AG10803 (cell line): Measurements from ENCODE around the gene RNF212B.

Experiments
- DNase-seq: peaks from one replicate; pipeline ENCODE4 v3.0.0; 2010; ENCODE audit warnings: low read depth
- H3K4me3 ChIP-seq: 2 replicates; pipeline ENCODE4 v1.5.1; 2011; ENCODE audit warnings: mild to moderate bottlenecking, low read length, control low read depth
- TF ChIP-seq, protein P1 (sequence below): conservative IDR thresholded peaks from 2 replicates; pipeline ENCODE4 v1.5.1; 2011; ENCODE audit warnings: mild to moderate bottlenecking, low read length, control low read depth, inconsistent platforms

Gene RNF212B

DNA sequence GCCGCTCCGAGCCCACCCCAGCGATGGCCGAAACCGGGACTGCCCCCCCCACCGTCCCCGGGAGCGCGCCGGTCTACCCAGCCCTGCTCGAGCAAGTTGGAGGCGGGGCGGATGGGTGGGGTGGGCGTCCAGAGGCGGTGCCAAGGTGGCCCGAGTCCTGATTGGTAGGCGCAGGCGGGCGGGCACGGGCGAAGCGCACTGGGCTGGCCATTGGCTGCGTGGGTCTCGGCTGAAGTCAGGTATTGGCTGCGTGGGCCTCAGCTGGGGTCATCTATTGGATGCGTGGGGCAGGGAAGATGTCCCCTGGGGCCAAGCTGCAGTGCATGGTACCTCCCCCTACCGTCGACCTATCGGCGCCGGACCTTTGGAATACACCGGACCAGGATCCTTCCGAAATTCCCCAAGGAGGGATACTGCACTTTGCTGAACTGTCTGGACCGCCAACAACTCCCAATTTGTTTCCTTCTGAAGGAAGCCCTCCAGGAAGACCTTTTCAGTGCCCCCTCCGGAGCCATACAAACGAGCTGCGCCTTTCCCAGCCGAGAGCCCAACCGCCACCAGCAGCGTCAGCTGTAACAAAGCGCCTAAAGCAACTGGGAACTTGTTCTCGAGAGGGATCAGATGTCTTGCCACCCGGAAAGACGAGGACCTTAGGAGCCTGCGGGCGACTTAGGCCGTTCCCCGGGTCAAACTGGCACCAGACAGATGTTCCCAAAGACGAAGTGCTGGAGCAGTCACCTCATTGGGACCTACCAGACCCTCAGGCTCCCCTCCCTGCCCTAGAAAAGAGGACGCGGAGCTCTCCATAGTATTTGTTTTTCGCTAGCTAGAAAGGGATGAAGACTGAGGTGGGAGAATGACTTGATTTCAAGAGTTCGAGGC is 48.5 kb downstream of the RNF212B start, which contains the start of gene HOMEZ:
Gene HOMEZ, minus strand, starts transcription at position 113 of the 882 bp plus-strand sequence. CDS start 180 bp downstream, outside the sequence.
- peak; percentile 99 for DNase-seq
- TF ChIP-seq, protein P1, sequence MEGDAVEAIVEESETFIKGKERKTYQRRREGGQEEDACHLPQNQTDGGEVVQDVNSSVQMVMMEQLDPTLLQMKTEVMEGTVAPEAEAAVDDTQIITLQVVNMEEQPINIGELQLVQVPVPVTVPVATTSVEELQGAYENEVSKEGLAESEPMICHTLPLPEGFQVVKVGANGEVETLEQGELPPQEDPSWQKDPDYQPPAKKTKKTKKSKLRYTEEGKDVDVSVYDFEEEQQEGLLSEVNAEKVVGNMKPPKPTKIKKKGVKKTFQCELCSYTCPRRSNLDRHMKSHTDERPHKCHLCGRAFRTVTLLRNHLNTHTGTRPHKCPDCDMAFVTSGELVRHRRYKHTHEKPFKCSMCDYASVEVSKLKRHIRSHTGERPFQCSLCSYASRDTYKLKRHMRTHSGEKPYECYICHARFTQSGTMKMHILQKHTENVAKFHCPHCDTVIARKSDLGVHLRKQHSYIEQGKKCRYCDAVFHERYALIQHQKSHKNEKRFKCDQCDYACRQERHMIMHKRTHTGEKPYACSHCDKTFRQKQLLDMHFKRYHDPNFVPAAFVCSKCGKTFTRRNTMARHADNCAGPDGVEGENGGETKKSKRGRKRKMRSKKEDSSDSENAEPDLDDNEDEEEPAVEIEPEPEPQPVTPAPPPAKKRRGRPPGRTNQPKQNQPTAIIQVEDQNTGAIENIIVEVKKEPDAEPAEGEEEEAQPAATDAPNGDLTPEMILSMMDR, result peak; percentile 20; the same call in 1 of the 2 replicates
- peak within 1 kb of the TSS; percentile 85 for H3K4me3 ChIP-seq

DNA sequence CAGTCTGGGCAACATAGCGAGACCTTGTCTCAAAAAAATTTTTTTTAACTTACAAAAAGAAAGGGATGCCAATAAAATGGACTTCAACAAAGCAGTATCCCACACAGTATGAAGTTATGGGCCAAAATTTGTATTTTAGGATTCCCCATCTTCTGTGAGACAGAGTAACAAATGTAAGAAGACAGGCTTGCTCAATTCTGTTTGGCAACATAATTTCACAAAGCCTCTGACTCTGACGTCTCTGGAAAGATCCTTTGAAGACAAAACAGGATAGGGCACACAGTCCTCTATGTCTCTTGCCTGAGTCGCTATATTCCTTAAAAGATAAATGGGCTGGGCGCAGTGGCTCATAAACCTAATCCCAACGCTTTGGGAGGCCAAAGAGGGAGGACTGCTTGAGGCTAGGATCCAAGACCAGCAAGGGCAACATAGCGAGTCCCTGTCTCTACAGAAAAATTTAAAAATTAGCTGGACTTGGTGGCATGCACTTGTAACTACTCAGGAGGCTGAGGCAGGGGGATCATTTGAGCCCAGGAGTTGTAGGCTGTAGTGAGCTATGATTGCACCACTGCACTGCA is 49.3 kb downstream of the RNF212B start:
- peak overlapping the region; percentile 66 for H3K4me3 ChIP-seq
- TF ChIP-seq, protein P1, result no peak
- DNase-seq, result peak; percentile 29

DNA sequence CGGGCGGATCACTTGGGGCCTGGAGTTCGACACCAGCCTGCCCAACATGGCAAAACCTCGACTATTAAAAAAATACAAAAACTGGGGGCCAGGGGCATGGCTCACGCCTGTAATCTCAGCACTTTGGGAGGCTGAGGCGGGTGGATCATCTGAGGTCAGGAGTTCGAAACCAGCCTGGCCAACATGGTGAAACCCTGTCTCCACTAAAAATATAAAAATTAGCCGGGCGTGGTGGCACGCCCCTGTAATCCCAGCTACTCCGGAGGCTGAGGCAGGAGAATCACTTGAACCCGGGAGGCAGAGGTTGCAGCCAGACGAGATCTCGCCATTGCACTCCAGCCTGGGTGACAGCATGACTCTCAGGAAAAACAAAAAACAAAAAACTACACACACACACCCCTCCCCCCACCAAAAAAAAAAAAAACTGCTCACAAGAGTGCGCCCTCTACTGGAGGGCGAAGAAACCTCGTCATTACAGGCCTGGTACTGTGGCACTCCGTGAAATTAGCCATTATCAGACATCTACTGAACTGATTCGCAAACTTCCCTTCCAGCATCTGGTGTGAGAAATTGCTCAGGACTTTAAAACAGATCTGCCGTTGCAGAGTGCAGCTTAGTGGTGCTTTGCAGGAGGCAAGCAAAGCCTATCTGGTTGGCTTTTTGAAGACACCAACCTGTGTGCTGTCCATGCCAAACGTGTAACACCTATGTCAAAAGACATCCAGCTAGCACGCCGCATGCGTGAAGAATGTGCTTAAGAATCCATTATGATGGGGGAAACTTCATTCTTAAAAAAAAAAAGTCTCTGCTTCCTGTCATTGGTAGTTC is 57.2 kb downstream of the RNF212B start:
- no peak overlapping the region for H3K4me3 ChIP-seq
- TF ChIP-seq, protein P1, result peak; percentile 84
- peak; percentile 55 for DNase-seq

DNA sequence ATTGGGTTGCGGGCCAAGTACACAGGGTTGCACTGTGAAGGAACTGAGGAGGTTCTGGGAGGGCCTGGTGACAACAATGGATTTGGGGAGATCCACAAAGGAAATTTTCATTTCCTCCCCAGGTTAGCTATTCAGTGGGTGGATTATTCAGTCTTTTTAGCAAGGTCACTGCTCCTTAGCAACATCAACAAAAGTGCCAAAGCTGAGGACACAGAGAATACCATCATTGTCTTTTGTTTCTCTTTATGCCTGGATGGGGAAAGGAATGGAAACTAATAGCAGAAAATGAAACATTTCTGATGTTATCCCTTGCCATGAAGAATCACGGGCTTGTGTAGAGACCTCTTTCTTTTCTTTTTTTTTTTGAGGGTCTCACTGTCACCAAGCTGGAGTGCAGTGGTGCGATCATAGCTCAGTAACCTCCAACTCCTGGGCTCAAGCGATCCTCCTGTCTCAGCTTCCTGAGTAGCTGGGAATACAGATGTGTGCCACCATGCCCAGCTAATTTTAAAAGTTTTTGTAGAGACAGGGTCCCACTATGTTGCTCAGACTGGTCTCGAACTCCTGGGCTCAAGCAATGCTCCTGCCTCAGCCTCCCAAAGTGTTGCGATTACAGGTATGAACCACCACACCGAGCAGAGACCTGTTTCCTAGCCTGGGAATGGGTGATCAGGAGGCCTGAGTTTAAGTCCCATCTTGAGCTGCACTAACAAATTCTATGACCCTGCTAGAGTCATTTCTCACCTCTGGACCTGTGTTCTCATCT is 58.5 kb downstream of the RNF212B start:
- DNase-seq, result no peak
- TF ChIP-seq, protein P1, result no peak
- H3K4me3 ChIP-seq, result no peak overlapping the region

DNA sequence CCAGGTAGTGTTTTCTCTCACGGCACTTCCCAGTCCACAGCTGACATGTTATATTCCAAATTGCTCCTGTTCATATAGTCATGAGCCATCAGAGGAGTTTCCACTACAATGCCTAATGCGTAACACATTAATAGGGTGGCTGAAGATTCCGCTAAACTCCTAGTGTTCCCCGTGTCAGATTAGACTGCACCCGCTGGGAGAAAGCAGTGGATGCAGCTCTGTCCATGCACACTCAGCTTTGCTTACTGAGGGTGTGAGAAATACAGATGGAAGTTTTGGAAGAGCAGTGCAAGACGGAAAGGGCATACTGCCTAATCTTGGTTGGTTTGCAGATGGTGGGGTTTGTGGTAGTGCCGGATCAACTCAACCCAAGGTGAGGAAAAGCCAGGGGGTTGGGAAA is 59.4 kb downstream of the RNF212B start:
- H3K4me3 ChIP-seq, result no peak overlapping the region
- no peak for DNase-seq
- TF ChIP-seq, protein P1, result no peak

DNA sequence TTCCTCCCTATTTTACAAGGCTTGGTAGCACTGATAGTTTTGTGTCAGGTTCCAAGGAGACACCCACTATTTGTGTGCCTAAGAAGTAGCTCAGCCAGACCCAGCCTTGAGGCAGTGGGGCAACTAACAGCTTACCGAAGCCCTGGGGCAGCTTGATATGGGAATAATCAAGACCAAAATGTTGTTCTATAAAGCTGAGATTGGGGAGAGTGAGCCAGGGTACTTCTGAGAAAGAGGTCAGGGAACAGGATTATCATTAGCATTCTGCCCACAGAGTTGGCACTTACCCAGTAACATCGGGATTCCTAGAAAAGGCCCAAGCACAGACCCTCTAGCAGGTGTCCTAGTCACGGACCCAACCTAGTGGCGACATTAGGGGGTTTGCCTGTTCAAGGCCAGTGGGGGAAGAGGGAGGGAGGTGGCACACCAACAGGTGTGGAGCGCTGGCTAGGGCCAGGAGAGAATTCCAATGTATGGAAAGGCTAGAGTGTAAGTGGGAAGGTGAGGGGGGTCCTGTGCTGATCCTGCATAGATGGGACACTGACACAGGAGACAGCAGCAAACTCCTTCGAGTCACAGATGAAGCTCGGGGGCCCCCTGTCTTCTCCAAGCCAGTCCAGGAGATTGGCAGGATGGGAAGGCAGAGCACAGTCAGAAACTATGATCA is 60.0 kb downstream of the RNF212B start:
- no peak for DNase-seq
- no peak overlapping the region for H3K4me3 ChIP-seq
- TF ChIP-seq, protein P1, result no peak
